Keratinocyte (primary cell): Measurements from ENCODE around the gene C2orf81. TPM values are rescaled to one million over a fixed set of nuclear protein-coding genes. Genes with fewer than 3 reads are reported as not detected.

Experiments
- DNase-seq: peaks from one replicate; pipeline ENCODE4 v3.0.0-alpha.2; 2011; ENCODE audit warnings: low read depth, missing footprints, low spot score
- FAIRE-seq: peaks from 2 replicates; lab custom pipeline; 2011; peaks lifted over from hg19 to GRCh38; lab: Jason Lieb, UNC
- H2AFZ ChIP-seq: 2 replicates; pipeline ENCODE4 v1.6.0; 2012; ENCODE audit warnings: low read length, control low read depth, inconsistent platforms; ENCODE audit not compliant: control insufficient read depth
- H3K27ac ChIP-seq: 2 replicates; pipeline ENCODE4 v1.5.1; 2011; ENCODE audit warnings: low read length; ENCODE audit not compliant: control insufficient read depth, insufficient read depth
- H3K27me3 ChIP-seq: 3 replicates; pipeline ENCODE4 v1.6.0; 2011; ENCODE audit warnings: low read length; ENCODE audit not compliant: control insufficient read depth, insufficient read depth; ENCODE audit errors: extremely low read depth
- H3K36me3 ChIP-seq, 2 experiments: 2 replicates in 1 of 2; 3 replicates in 1 of 2; pipeline ENCODE4 v1.5.1; 2011; ENCODE audit warnings: low read length in 2 of 2, mild to moderate bottlenecking in 1 of 2; ENCODE audit not compliant: control insufficient read depth in 2 of 2, insufficient read depth in 2 of 2; ENCODE audit errors: extremely low read depth in 1 of 2
- H3K4me1 ChIP-seq: 3 replicates; pipeline ENCODE4 v1.5.1; 2011; ENCODE audit warnings: low read length; ENCODE audit not compliant: control insufficient read depth, insufficient read depth; ENCODE audit errors: extremely low read depth
- H3K4me2 ChIP-seq: 3 replicates; pipeline ENCODE4 v1.6.0; 2011; ENCODE audit warnings: low read depth, low read length; ENCODE audit not compliant: control insufficient read depth, insufficient read depth; ENCODE audit errors: extremely low read depth
- H3K4me3 ChIP-seq, 3 experiments: fragments of 200-600 bp in 1 of 3; sonication (generic) in 1 of 3; 2 replicates in 2 of 3; 3 replicates in 1 of 3; pipeline ENCODE4 v1.5.1; 2011 to 2016; ENCODE audit warnings: low read length in 3 of 3, mild to moderate bottlenecking in 3 of 3, control low read depth in 2 of 3, inconsistent platforms in 1 of 3, low read depth in 1 of 3, mixed read lengths in 1 of 3, mixed run types in 1 of 3, moderate library complexity in 1 of 3; ENCODE audit not compliant: control insufficient read depth in 2 of 3, insufficient read depth in 2 of 3; ENCODE audit errors: extremely low read depth in 1 of 3
- H3K79me2 ChIP-seq: 2 replicates; pipeline ENCODE4 v1.6.0; 2012; ENCODE audit warnings: low read length; ENCODE audit not compliant: control insufficient read depth, insufficient read depth
- H3K9ac ChIP-seq: 3 replicates; pipeline ENCODE4 v1.6.0; 2011; ENCODE audit warnings: low read length; ENCODE audit not compliant: control insufficient read depth, insufficient read depth; ENCODE audit errors: extremely low read depth
- H3K9me1 ChIP-seq: 3 replicates; pipeline ENCODE4 v1.6.0; 2011; ENCODE audit warnings: low read length; ENCODE audit not compliant: control insufficient read depth, insufficient read depth; ENCODE audit errors: extremely low read depth
- H3K9me3 ChIP-seq: 2 replicates; pipeline ENCODE4 v1.5.1; 2012; ENCODE audit warnings: low read depth, low read length; ENCODE audit not compliant: control insufficient read depth
- H4K20me1 ChIP-seq: 3 replicates; pipeline ENCODE4 v1.6.0; 2011; ENCODE audit warnings: low read length; ENCODE audit not compliant: control insufficient read depth, insufficient read depth; ENCODE audit errors: extremely low read depth
- EZH2 ChIP-seq: IDR thresholded peaks from one replicate; pipeline ENCODE4 v1.6.1; 2012; ENCODE audit warnings: inconsistent platforms, mild to moderate bottlenecking, low read length, moderate library complexity
- dilution Hi-C: fragments of 300-500 bp; cut with MboI; formaldehyde crosslinking; loops from one replicate; pipeline ENCODE4 v1.7.0; 2020; ENCODE audit warnings: low sequenced_read_pairs; ENCODE audit not compliant: extremely low pct_ligation_motif_present
- polyA plus RNA-seq, 5 experiments: library from polyadenylated mRNA; depleted of rRNA in 3 of 5; stranded (reverse) in 3 of 5; stranded (forward) in 1 of 5; unstranded in 1 of 5; fragments of >200 nt; gene quantifications; 1 replicate in 1 of 5; 2 replicates in 3 of 5; 3 replicates in 1 of 5; pipeline versions ENCODE4 v1.2.1 to v1.2.3, GENCODE V29; 2011 to 2012; ENCODE audit warnings: missing spikeins in 2 of 5, low read depth in 1 of 5, low replicate concordance in 1 of 5
- TF ChIP-seq, protein P1 (sequence below), 3 experiments: IDR thresholded peaks in 1 of 3; conservative IDR thresholded peaks in 1 of 3; optimal IDR thresholded peaks in 1 of 3; 2 replicates in 2 of 3; 3 replicates in 1 of 3; pipeline versions ENCODE3 to v1.5.1; 2011; ENCODE audit warnings: low read length in 3 of 3, mild to moderate bottlenecking in 3 of 3, moderate library complexity in 2 of 3, control low read depth in 1 of 3, inconsistent platforms in 1 of 3; ENCODE audit not compliant: insufficient read depth in 2 of 3; ENCODE audit errors: extremely low read depth in 1 of 3

Gene C2orf81
- polyA plus RNA-seq, 1 donor (not counting 4 experiments of a cell fraction or from before 2014, with no cell fraction given): 0.58 TPM

DNA sequence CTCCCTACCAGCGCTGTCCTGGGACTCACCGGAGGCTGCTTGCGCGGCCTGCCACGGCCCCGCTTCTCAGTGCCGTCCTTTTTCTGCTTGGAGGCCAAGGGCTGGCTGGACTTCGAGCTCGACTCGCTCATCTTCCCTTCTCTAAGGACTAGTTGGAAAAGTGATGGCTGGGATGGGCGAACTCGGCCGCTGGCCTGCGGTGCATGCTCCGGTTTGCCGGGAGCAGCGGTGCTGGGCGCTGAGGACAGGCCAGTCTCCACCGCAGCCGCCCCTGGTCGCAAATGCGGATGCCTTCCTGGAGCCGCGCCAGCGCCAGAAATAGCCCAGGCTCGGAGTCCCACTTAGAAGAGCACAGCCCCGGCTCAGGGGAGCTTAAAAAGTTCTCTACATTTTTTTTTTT lies 3.1 kb downstream of the C2orf81 start:
- FAIRE-seq (no peak), DNase-seq (no peak)
- peaks cover 28% of the 10 kb centered on the region for H3K4me1 ChIP-seq
- no peaks in the 10 kb centered on the region for H3K9me1 ChIP-seq
- no peaks in the 10 kb centered on the region for H4K20me1 ChIP-seq
- H2AFZ ChIP-seq: no peak overlapping the region
- no peak overlapping the region for H3K27ac ChIP-seq
- no peak overlapping the region for H3K4me2 ChIP-seq
- TF ChIP-seq EZH2: no peak
- TF ChIP-seq, protein P1, sequence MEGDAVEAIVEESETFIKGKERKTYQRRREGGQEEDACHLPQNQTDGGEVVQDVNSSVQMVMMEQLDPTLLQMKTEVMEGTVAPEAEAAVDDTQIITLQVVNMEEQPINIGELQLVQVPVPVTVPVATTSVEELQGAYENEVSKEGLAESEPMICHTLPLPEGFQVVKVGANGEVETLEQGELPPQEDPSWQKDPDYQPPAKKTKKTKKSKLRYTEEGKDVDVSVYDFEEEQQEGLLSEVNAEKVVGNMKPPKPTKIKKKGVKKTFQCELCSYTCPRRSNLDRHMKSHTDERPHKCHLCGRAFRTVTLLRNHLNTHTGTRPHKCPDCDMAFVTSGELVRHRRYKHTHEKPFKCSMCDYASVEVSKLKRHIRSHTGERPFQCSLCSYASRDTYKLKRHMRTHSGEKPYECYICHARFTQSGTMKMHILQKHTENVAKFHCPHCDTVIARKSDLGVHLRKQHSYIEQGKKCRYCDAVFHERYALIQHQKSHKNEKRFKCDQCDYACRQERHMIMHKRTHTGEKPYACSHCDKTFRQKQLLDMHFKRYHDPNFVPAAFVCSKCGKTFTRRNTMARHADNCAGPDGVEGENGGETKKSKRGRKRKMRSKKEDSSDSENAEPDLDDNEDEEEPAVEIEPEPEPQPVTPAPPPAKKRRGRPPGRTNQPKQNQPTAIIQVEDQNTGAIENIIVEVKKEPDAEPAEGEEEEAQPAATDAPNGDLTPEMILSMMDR (optimal IDR thresholded peaks at IDR 0.05 in 1 of 3, IDR thresholded peaks at IDR 0.05 in 1 of 3, conservative IDR thresholded peaks at IDR 0.05 in 1 of 3; ENCODE audit: extremely low read depth in 1 of 3, insufficient read depth in 2 of 3, low read length in 3 of 3): no peak
- no peak overlapping the region for H3K4me3 ChIP-seq
- H3K27me3 ChIP-seq: peaks cover 3% of the 10 kb centered on the region
- no peaks in the 10 kb centered on the region for H3K9me3 ChIP-seq
- H3K36me3 ChIP-seq: no peaks in the 10 kb centered on the region
- dilution Hi-C loops: no loop called here
- H3K9ac ChIP-seq: no peak overlapping the region
- H3K79me2 ChIP-seq: peaks cover 2% of the 10 kb centered on the region

DNA sequence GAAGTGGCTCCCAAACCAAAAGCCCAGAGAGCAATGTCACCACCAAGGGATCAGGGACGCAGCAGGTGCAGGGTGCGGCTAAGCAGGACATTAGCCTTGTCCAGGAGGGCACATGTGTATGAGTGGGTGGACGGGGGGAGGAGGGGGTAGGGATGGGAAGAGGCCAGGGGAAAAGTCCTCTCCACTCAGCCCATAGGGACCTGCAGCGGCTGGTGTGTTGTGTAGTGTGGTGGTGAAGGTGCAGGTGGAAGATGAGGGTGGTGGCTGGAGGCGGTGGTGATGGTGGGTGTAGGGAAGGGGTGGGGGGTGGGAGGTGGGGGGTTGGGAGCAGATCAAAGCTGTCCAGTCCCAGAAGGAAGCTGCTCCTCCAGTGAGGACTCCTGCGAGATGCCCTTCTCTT lies 3.7 kb downstream of the C2orf81 start:
- Histone ChIP-seq H2AFZ (no peak overlapping the region), H3K9ac (no peak overlapping the region), H3K9me1 (no peaks in the 10 kb centered on the region), H3K4me1 (peaks cover 24% of the 10 kb centered on the region), H3K4me2 (no peak overlapping the region), H3K36me3 (no peaks in the 10 kb centered on the region), H3K9me3 (no peaks in the 10 kb centered on the region), H3K4me3 (no peak overlapping the region), H4K20me1 (no peaks in the 10 kb centered on the region), H3K79me2 (no peaks in the 10 kb centered on the region), H3K27ac (no peak overlapping the region), H3K27me3 (peaks cover 3% of the 10 kb centered on the region)
- FAIRE-seq: no peak
- no peak for DNase-seq
- TF ChIP-seq, protein P1 (optimal IDR thresholded peaks at IDR 0.05 in 1 of 3, IDR thresholded peaks at IDR 0.05 in 1 of 3, conservative IDR thresholded peaks at IDR 0.05 in 1 of 3; ENCODE audit: extremely low read depth in 1 of 3, insufficient read depth in 2 of 3, low read length in 3 of 3): no peak
- no peak for TF ChIP-seq EZH2
- dilution Hi-C loops: no loop called here
